ENCODE measurements around the gene MORN3. TPM values are rescaled to one million over a fixed set of nuclear protein-coding genes. Genes with fewer than 3 reads are reported as not detected.

MORN3 gene
- total and polyA plus RNA-seq, 4 donors: 2.4 to 5.8 (median 3.0) TPM

GRCh38 chr12:121657305-121658008 is 12.0 kb downstream of the MORN3 start:
- 94 to 95% methylated on average over 18 of the region's 18 CpGs for WGBS, 2 donors
- ATAC-seq (ENCODE audit: insufficient read depth, low FRiP score): no peak

GRCh38 chr12:121656122-121656521 is 13.3 kb downstream of the MORN3 start:
- 98 to 99% methylated on average over 2 of the region's 2 CpGs for WGBS, 2 donors
- no peak for TF ChIP-seq CTCF (IDR thresholded peaks at IDR 0.05; ENCODE audit: control extremely low read depth, extremely low read depth)
- ATAC-seq (ENCODE audit: insufficient read depth, low FRiP score) (no peak), DNase-seq (no peak)
- Histone ChIP-seq H3K4me3 (no peak overlapping the region), H3K9ac (ENCODE audit: insufficient read depth in 1 of 2, low read length in 2 of 2) (no peak overlapping the region), H3K27ac (ENCODE audit: low read depth in 1 of 2, low read length in 1 of 2) (no peak overlapping the region), H3K4me1 (ENCODE audit: control insufficient read depth in 5 of 5, insufficient read depth in 5 of 5, low read length in 5 of 5) (peaks cover 0 to 8% (median 0%) of the 10 kb centered on the region in 5 donors), H3K27me3 (ENCODE audit: control insufficient read depth in 3 of 3, insufficient read depth in 3 of 3, low read length in 2 of 3) (no peaks in the 10 kb centered on the region), H3K9me3 (ENCODE audit: control insufficient read depth in 4 of 4, insufficient read depth in 3 of 4, low read length in 3 of 4) (no peaks in the 10 kb centered on the region), H3K36me3 (ENCODE audit: control insufficient read depth in 4 of 4, insufficient read depth in 4 of 4, low read length in 4 of 4) (no peaks in the 10 kb centered on the region)

More at GRCh38 chr12:121657305-121658008, 12.0 kb downstream of the MORN3 start:
- no peaks in the 10 kb centered on the region for H3K36me3 ChIP-seq (ENCODE audit: control insufficient read depth in 4 of 4, insufficient read depth in 4 of 4, low read length in 4 of 4)
- no peak overlapping the region for H3K4me3 ChIP-seq
- no peak for DNase-seq
- no peaks in the 10 kb centered on the region for H3K27me3 ChIP-seq (ENCODE audit: control insufficient read depth in 3 of 3, insufficient read depth in 3 of 3, low read length in 2 of 3)
- peaks cover 0 to 8% (median 0%) of the 10 kb centered on the region in 5 donors for H3K4me1 ChIP-seq (ENCODE audit: control insufficient read depth in 5 of 5, insufficient read depth in 5 of 5, low read length in 5 of 5)
- no peak overlapping the region for H3K27ac ChIP-seq (ENCODE audit: low read depth in 1 of 2, low read length in 1 of 2)
- no peak overlapping the region for H3K9ac ChIP-seq (ENCODE audit: insufficient read depth in 1 of 2, low read length in 2 of 2)
- TF ChIP-seq CTCF (IDR thresholded peaks at IDR 0.05; ENCODE audit: control extremely low read depth, extremely low read depth): no peak
- no peaks in the 10 kb centered on the region for H3K9me3 ChIP-seq (ENCODE audit: control insufficient read depth in 4 of 4, insufficient read depth in 3 of 4, low read length in 3 of 4)

GRCh38 chr12:121653999-121654398 is 15.5 kb downstream of the MORN3 start:
- Histone ChIP-seq H3K4me1 (ENCODE audit: control insufficient read depth in 5 of 5, insufficient read depth in 5 of 5, low read length in 5 of 5) (peaks cover 0 to 5% (median 0%) of the 10 kb centered on the region in 5 donors), H3K4me3 (no peak overlapping the region), H3K9ac (ENCODE audit: insufficient read depth in 1 of 2, low read length in 2 of 2) (no peak overlapping the region), H3K9me3 (ENCODE audit: control insufficient read depth in 4 of 4, insufficient read depth in 3 of 4, low read length in 3 of 4) (no peaks in the 10 kb centered on the region), H3K27ac (ENCODE audit: low read depth in 1 of 2, low read length in 1 of 2) (no peak overlapping the region), H3K36me3 (ENCODE audit: control insufficient read depth in 4 of 4, insufficient read depth in 4 of 4, low read length in 4 of 4) (no peaks in the 10 kb centered on the region), H3K27me3 (ENCODE audit: control insufficient read depth in 3 of 3, insufficient read depth in 3 of 3, low read length in 2 of 3) (no peaks in the 10 kb centered on the region)
- DNase-seq (no peak), ATAC-seq (ENCODE audit: insufficient read depth, low FRiP score) (no peak)
- TF ChIP-seq CTCF (IDR thresholded peaks at IDR 0.05; ENCODE audit: control extremely low read depth, extremely low read depth): no peak
- WGBS, 2 donors: 69 to 72% methylated on average over 18 of the region's 18 CpGs
